AG09319 (cell line): ENCODE data around the gene SERPINB5.

Source experiments
- DNase-seq: peaks from one replicate; pipeline ENCODE4 v3.0.0-alpha.2; 2010; ENCODE audit warnings: low read depth; ENCODE audit errors: extremely low read depth
- TF ChIP-seq, protein P1 (sequence below): IDR thresholded peaks from 2 replicates; pipeline ENCODE4 v1.5.1; 2011; ENCODE audit warnings: low read depth, mild to moderate bottlenecking, inconsistent platforms, low read length, moderate library complexity

SERPINB5 gene

GRCh38 chr18:63476668-63477067, at the start of gene SERPINB5:
TSS of gene SERPINB5 (plus strand) at chr18:63476958. CDS start at chr18:63484429, 7,471 bp downstream.
- no peak for DNase-seq
- TF ChIP-seq, protein P1, sequence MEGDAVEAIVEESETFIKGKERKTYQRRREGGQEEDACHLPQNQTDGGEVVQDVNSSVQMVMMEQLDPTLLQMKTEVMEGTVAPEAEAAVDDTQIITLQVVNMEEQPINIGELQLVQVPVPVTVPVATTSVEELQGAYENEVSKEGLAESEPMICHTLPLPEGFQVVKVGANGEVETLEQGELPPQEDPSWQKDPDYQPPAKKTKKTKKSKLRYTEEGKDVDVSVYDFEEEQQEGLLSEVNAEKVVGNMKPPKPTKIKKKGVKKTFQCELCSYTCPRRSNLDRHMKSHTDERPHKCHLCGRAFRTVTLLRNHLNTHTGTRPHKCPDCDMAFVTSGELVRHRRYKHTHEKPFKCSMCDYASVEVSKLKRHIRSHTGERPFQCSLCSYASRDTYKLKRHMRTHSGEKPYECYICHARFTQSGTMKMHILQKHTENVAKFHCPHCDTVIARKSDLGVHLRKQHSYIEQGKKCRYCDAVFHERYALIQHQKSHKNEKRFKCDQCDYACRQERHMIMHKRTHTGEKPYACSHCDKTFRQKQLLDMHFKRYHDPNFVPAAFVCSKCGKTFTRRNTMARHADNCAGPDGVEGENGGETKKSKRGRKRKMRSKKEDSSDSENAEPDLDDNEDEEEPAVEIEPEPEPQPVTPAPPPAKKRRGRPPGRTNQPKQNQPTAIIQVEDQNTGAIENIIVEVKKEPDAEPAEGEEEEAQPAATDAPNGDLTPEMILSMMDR = no peak

GRCh38 chr18:63427558-63427957, 49.2 kb upstream of the SERPINB5 start:
- DNase-seq = no peak
- TF ChIP-seq, protein P1 = no peak

GRCh38 chr18:63430526-63430925, 46.2 kb upstream of the SERPINB5 start:
- TF ChIP-seq, protein P1 = no peak
- DNase-seq = no peak

DNA sequence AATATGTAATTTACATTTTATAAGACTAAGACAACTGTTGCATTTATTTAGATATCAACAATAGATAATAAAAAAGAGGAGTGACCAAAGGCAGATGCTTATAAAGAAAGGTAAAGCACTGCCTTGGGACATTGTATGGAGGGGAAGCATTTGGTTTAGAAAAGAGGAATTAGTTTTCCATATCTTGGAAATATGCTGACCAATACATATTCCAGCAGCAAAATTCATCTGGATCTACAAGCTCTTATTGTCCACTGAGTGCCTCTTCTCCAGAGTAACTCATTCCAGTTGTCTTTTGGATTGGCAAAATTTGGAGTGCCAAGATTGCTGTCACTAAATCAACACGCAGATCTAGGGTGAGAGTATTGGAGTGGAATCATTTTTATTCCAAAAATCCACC, 45.6 kb upstream of the SERPINB5 start:
- TF ChIP-seq, protein P1 = no peak
- no peak for DNase-seq

DNA sequence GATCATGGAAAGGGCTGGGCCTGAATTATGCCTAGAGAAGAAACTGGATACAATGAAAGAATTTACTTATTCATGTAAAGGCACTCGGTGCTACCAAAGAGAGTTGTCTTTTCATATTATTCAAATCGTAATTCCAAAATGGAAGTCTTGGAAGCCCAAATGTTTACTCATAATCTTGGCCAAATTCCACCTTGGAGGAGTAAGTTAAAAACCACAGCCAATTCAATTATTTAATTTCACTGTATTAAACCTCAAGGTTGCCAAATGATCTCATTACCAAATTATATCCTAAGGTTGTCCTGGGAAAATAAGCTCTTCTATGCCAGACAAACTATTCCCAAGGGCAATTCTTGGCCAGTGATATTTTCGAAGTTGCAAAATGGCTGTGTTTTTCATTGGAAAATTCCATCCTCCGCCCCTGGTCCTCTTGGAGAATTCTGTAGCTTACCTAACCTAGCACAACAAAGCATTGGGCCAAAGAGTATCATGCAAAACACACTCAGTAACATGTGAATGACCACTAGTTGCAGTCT, 43.4 kb upstream of the SERPINB5 start:
- TF ChIP-seq, protein P1 = no peak

DNA sequence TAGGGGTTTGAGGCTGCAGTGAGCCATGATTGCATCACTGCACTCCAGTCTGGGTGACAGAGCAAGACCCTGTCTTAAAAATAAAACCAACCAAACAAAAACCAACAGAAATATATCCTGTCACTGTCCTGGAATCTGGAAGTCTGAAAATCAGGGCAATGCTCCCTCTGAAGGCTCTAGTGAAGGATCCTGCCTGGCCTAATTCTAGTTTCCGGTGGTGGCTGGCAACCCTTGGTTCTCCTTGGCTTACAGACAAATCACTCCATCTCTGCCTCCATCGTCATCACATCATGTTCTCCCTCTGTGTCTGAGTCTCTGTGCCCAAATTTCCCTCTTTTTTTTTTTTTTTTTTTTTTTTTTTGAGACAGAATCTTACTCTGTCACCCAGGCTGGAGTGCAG, 38.6 kb upstream of the SERPINB5 start:
- DNase-seq = no peak
- TF ChIP-seq, protein P1 = no peak

More for the DNA sequence above, 43.4 kb upstream of the SERPINB5 start:
- DNase-seq = no peak

DNA sequence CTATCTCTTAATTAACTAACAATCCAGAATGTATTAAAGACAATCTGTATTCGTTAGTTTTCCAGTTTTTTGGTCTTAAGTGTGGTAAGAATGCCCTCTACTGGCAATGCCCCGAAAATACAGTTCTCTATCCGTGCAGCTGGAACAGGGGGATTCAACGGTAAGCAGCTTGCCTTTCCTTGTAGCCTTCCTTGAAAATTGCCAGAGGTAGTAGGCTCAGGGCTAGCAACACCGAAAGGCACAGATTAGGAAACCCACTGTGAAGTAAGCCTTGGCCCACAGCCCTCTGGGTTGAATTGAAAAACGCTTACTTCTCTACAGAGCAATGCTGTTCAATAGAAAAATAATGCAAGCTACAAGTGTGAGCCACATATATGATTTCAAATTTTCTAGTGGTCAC, 37.4 kb upstream of the SERPINB5 start:
- TF ChIP-seq, protein P1 = peak; percentile 85
- DNase-seq = peak; percentile 37
